AG09309 (cell line): ENCODE data around the gene NEUROD1.

ENCODE experiments used
- DNase-seq: peaks from one replicate; pipeline ENCODE4 v3.0.0-alpha.2; 2010; ENCODE audit warnings: low read depth
- H3K4me3 ChIP-seq: 2 replicates; pipeline ENCODE4 v1.5.1; 2011; ENCODE audit warnings: mild to moderate bottlenecking, low read depth, low read length, moderate library complexity; ENCODE audit not compliant: control insufficient read depth
- CTCF ChIP-seq: IDR thresholded peaks from 2 replicates; pipeline ENCODE4 v1.5.1; 2011; ENCODE audit warnings: mild to moderate bottlenecking, low read depth, low read length, inconsistent platforms; ENCODE audit not compliant: insufficient read depth, control insufficient read depth; ENCODE audit errors: missing control alignments

NEUROD1 gene

GRCh38 chr2:181658444-181658843 lies 21.9 kb downstream of the NEUROD1 start:
- no peak for DNase-seq
- TF ChIP-seq CTCF, result no peak
- H3K4me3 ChIP-seq, result no peak overlapping the region

- no peak for TF ChIP-seq CTCF
- DNase-seq, result no peak
- no peak overlapping the region; the same call in 1 of the 2 replicates for H3K4me3 ChIP-seq
Measured at GRCh38 chr2:181657379-181657778, 22.9 kb downstream of the NEUROD1 start.

- no peak for DNase-seq
Measured at GRCh38 chr2:181656450-181657291, 23.6 kb downstream of the NEUROD1 start, which contains the start of gene CERKL. TSS of gene CERKL (minus strand) at chr2:181657105. CDS start at chr2:181657006, 99 bp downstream.

GRCh38 chr2:181655519-181655918 lies 24.8 kb downstream of the NEUROD1 start:
- no peak overlapping the region for H3K4me3 ChIP-seq
- no peak for DNase-seq
- TF ChIP-seq CTCF, result no peak

More at GRCh38 chr2:181656450-181657291, 23.6 kb downstream of the NEUROD1 start, which contains the start of gene CERKL:
- peak within 1 kb of the TSS; percentile 57 for H3K4me3 ChIP-seq
- TF ChIP-seq CTCF, result no peak

GRCh38 chr2:181649436-181649979 lies 30.8 kb downstream of the NEUROD1 start:
- no peak overlapping the region for H3K4me3 ChIP-seq
- no peak for DNase-seq
- TF ChIP-seq CTCF, result no peak

- DNase-seq, result no peak
- no peak for TF ChIP-seq CTCF
- H3K4me3 ChIP-seq, result no peak overlapping the region
Measured at GRCh38 chr2:181648478-181649155, 31.7 kb downstream of the NEUROD1 start.
